Ovary (tissue), 3 donors: ENCODE data around the gene TIMP3.

Experiments
- EP300 ChIP-seq: sonication (generic); formaldehyde crosslinking; IDR thresholded peaks from one replicate; pipeline ENCODE4 v1.6.1; 2017; ENCODE audit warnings: antibody characterized with exemption
- POLR2A ChIP-seq: fragments of 450-650 bp; IDR thresholded peaks from one replicate; pipeline ENCODE4 v1.6.1; 2017; ENCODE audit warnings: antibody characterized with exemption, mild to moderate bottlenecking, moderate library complexity
- TF ChIP-seq, protein P1 (sequence below), 3 donors: fragments of 450-650 bp in 2 of 3; fragments of 200-600 bp in 1 of 3; IDR thresholded peaks; one replicate each; pipeline versions ENCODE4 v1.5.1 to v1.8.0; 2016 to 2022; ENCODE audit warnings: antibody characterized with exemption in 3 of 3, mild to moderate bottlenecking in 1 of 3
- donor health status: DM: no; HTN: no; CAD: no.

- TF ChIP-seq, protein P1, sequence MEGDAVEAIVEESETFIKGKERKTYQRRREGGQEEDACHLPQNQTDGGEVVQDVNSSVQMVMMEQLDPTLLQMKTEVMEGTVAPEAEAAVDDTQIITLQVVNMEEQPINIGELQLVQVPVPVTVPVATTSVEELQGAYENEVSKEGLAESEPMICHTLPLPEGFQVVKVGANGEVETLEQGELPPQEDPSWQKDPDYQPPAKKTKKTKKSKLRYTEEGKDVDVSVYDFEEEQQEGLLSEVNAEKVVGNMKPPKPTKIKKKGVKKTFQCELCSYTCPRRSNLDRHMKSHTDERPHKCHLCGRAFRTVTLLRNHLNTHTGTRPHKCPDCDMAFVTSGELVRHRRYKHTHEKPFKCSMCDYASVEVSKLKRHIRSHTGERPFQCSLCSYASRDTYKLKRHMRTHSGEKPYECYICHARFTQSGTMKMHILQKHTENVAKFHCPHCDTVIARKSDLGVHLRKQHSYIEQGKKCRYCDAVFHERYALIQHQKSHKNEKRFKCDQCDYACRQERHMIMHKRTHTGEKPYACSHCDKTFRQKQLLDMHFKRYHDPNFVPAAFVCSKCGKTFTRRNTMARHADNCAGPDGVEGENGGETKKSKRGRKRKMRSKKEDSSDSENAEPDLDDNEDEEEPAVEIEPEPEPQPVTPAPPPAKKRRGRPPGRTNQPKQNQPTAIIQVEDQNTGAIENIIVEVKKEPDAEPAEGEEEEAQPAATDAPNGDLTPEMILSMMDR (IDR thresholded peaks at IDR 0.05): no peak
- no peak for TF ChIP-seq EP300
- TF ChIP-seq POLR2A: no peak
Observed at GRCh38 chr22:32777987-32778386, 23.5 kb upstream of the TIMP3 start.
